ENCODE results near the gene DNAH2. TPM values are rescaled to one million over a fixed set of nuclear protein-coding genes. Genes with fewer than 3 reads are reported as not detected.

The DNAH2 gene
- total and polyA plus RNA-seq, 2 of the 13 experiments (the other 11 are each of a cell fraction or from before 2014, with no cell fraction given): not detected

DNA sequence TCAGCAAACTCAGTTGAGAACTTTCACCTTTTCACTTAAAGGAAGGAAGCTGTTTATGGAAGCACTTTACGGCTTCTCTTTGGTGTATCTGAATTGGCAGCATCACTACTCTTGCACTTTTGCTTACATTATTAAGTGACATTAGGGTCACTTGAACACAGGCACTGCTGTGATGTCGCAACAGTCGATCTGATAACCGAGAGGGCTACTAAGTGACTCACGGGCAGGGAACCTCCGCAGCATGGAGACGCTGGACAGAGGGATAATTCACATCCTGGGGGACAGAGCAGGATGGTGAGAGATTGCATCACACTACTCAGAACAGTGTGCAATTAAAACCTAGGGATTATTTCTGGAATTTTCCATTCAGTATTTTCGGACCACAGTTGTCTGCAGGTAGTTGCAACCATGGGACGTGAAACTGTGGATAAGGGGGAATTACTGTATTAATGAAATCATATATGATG, 56.5 kb downstream of the DNAH2 start (continued):
- TF ChIP-seq DZIP1 (CRISPR knock-in tag; IDR thresholded peaks at IDR 0.05) (no peak), ZNF792 (CRISPR knock-in tag; IDR thresholded peaks at IDR 0.05) (no peak; the same call in 1 of the 2 replicates), ATF4 (CRISPR knock-in tag; IDR thresholded peaks at IDR 0.05) (peak in 1 of 2 experiments; percentile 97; a peak in 2 of 4 replicates), RFX1 (IDR thresholded peaks at IDR 0.05) (no peak), SMARCC2 (IDR thresholded peaks at IDR 0.05) (no peak), ZBTB8A (CRISPR knock-in tag; IDR thresholded peaks at IDR 0.05; ENCODE audit: borderline replicate concordance, low read depth) (no peak), ELK4 (CRISPR knock-in tag; IDR thresholded peaks at IDR 0.05; ENCODE audit: borderline replicate concordance) (no peak), EP300 (IDR thresholded peaks at IDR 0.05; ENCODE audit: low read depth in 2 of 2, low read length in 2 of 2) (peak in 1 of 2 experiments; percentile 61; a peak in 3 of 4 replicates), EP300 (CRISPR knock-in tag; IDR thresholded peaks at IDR 0.05; ENCODE audit: borderline replicate concordance) (no peak; the same call in 1 of the 2 replicates), RARA (CRISPR knock-in tag; IDR thresholded peaks at IDR 0.05) (peak; percentile 79), REXO4 (CRISPR knock-in tag; IDR thresholded peaks at IDR 0.05; ENCODE audit: borderline replicate concordance) (no peak), ZNF225 (CRISPR knock-in tag; IDR thresholded peaks at IDR 0.05) (no peak), ZNF264 (CRISPR knock-in tag; IDR thresholded peaks at IDR 0.05) (0 out of 2 replicates have a peak, but pooled peaks have one; percentile 22), MXI1 (IDR thresholded peaks at IDR 0.05; ENCODE audit: borderline replicate concordance, low read depth, low read length) (no peak), ZNF30 (CRISPR knock-in tag; IDR thresholded peaks at IDR 0.05) (no peak), ZMYM3 (CRISPR knock-in tag; IDR thresholded peaks at IDR 0.05) (0 out of 2 replicates have a peak, but pooled peaks have one; percentile 13), TBX2 (CRISPR knock-in tag; IDR thresholded peaks at IDR 0.05; ENCODE audit: borderline replicate concordance) (peak; percentile 55; the same call in 1 of the 2 replicates), PRMT3 (CRISPR knock-in tag; IDR thresholded peaks at IDR 0.05; ENCODE audit: borderline replicate concordance, low read depth) (no peak), HOXA3 (CRISPR knock-in tag; IDR thresholded peaks at IDR 0.05) (peak; percentile 52; the same call in 1 of the 2 replicates), MAX (IDR thresholded peaks at IDR 0.05) (no peak), ATF1 (CRISPR knock-in tag; IDR thresholded peaks at IDR 0.05) (no peak)
- TF ChIP-seq, protein P1, sequence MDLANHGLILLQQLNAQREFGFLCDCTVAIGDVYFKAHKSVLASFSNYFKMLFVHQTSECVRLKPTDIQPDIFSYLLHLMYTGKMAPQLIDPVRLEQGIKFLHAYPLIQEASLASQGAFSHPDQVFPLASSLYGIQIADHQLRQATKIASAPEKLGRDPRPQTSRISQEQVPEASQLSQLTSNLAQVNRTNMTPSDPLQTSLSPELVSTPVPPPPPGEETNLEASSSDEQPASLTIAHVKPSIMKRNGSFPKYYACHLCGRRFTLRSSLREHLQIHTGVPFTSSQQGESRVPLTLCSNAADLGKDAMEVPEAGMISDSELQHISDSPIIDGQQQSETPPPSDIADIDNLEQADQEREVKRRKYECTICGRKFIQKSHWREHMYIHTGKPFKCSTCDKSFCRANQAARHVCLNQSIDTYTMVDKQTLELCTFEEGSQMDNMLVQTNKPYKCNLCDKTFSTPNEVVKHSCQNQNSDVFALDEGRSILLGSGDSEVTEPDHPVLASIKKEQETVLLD (CRISPR knock-in tag; IDR thresholded peaks at IDR 0.05; ENCODE audit: low read depth): no peak
- TF ChIP-seq, protein P2, sequence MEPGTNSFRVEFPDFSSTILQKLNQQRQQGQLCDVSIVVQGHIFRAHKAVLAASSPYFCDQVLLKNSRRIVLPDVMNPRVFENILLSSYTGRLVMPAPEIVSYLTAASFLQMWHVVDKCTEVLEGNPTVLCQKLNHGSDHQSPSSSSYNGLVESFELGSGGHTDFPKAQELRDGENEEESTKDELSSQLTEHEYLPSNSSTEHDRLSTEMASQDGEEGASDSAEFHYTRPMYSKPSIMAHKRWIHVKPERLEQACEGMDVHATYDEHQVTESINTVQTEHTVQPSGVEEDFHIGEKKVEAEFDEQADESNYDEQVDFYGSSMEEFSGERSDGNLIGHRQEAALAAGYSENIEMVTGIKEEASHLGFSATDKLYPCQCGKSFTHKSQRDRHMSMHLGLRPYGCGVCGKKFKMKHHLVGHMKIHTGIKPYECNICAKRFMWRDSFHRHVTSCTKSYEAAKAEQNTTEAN (CRISPR knock-in tag; conservative IDR thresholded peaks at IDR 0.05): peak; percentile 88
